RWPE1 (cell line): ENCODE data around the gene SEMA4C.

Experiments used
- CTCF ChIA-PET: fragments of 350-600 bp; sonication (Branson Sonifier 250); formaldehyde crosslinking; extraction: SDS; loops from one replicate; lab custom pipeline; 2021; lab: Yijun Ruan, JAX
- POLR2A ChIA-PET: fragments of 400-600 bp; formaldehyde crosslinking; extraction: SDS; loops from one replicate; lab custom pipeline; 2020; ENCODE audit warnings: antibody characterized with exemption; ENCODE audit not compliant: low non-redundant PET; lab: Yijun Ruan, JAX
- DNase-seq: peaks from one replicate; pipeline ENCODE4 v3.0.0; 2012; ENCODE audit warnings: low spot score
- H3K27ac ChIP-seq: fragments of 450-650 bp; 2 replicates; pipeline ENCODE4 v1.5.1; 2017
- CTCF ChIP-seq: fragments of 450-650 bp; conservative IDR thresholded peaks from 2 replicates; pipeline ENCODE4 v1.5.1; 2017; ENCODE audit warnings: low read depth, mild to moderate bottlenecking

The SEMA4C gene

GRCh38 chr2:96810783-96811192 is 59.1 kb downstream of the SEMA4C start:
- TF ChIP-seq CTCF, result no peak
- DNase-seq, result no peak
- CTCF ChIA-PET, result no interaction called here
- POLR2A ChIA-PET, result no interaction called here
- H3K27ac ChIP-seq, result no peak overlapping the region

- no peak for DNase-seq
- no peak overlapping the region for H3K27ac ChIP-seq
- POLR2A ChIA-PET, result no interaction called here
- CTCF ChIA-PET, result interaction anchor here (0.7 kb wide), 1 partner anchor 74 kb away, joined by 4 read pairs; no protein-coding TSS in a partner anchor
- TF ChIP-seq CTCF, result no peak
Measured at GRCh38 chr2:96809951-96810782, 59.7 kb downstream of the SEMA4C start.
